Measurements from ENCODE around the gene ATP5MC2.

ATP5MC2 gene

GRCh38 chr12:53631721-53632120, 44.2 kb downstream of the ATP5MC2 start:
- no peak for TF ChIP-seq CTCF (IDR thresholded peaks at IDR 0.05)
- no peak overlapping the region for H3K27ac ChIP-seq
- no peak overlapping the region for H3K4me3 ChIP-seq (ENCODE audit: low read depth in 1 of 2, low read length in 1 of 2)
- H3K36me3 ChIP-seq, result no peaks in the 10 kb centered on the region
- no peaks in the 10 kb centered on the region for H3K9me3 ChIP-seq
- H3K27me3 ChIP-seq, result no peaks in the 10 kb centered on the region
- H3K4me1 ChIP-seq (ENCODE audit: control insufficient read depth in 1 of 2, insufficient read depth in 1 of 2, low read depth in 1 of 2, low read length in 1 of 2), result peaks cover 6% of the 10 kb centered on the region in 2 experiments

DNA sequence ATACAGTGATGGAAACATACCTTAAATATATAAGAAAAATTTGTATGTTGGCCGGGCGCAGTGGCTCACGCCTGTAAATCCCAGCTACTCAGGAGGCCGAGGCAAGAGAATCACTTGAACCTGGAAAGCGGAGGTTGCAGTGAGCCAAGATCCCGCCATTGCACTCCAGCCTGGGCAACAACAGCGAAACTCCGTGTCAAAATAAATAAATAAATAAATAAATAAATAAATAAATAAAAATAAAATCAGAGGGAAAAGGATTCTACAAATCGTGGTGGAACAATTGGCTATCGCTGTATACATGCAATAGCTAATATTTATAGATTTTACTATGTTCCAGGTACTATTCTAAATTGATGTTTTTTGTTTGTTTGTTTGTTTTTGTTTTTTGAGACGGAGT, 48.0 kb downstream of the ATP5MC2 start:
- H3K27me3 ChIP-seq, result no peaks in the 10 kb centered on the region
- TF ChIP-seq CTCF (IDR thresholded peaks at IDR 0.05), result no peak
- H3K36me3 ChIP-seq, result no peaks in the 10 kb centered on the region
- H3K9me3 ChIP-seq, result no peaks in the 10 kb centered on the region
- H3K4me3 ChIP-seq (ENCODE audit: low read depth in 1 of 2, low read length in 1 of 2), result no peak overlapping the region
- no peak overlapping the region for H3K27ac ChIP-seq
- peaks cover 38% of the 10 kb centered on the region in 2 experiments for H3K4me1 ChIP-seq (ENCODE audit: control insufficient read depth in 1 of 2, insufficient read depth in 1 of 2, low read depth in 1 of 2, low read length in 1 of 2)

GRCh38 chr12:53626702-53627169, 49.1 kb downstream of the ATP5MC2 start:
- Histone ChIP-seq H3K27me3 (no peaks in the 10 kb centered on the region), H3K36me3 (no peaks in the 10 kb centered on the region), H3K4me3 (ENCODE audit: low read depth in 1 of 2, low read length in 1 of 2) (peak overlapping the region; percentile 68 to 69), H3K9me3 (no peaks in the 10 kb centered on the region), H3K27ac (peak overlapping the region; percentile 88), H3K4me1 (ENCODE audit: control insufficient read depth in 1 of 2, insufficient read depth in 1 of 2, low read depth in 1 of 2, low read length in 1 of 2) (peaks cover 41% of the 10 kb centered on the region in 2 experiments)
- TF ChIP-seq CTCF (IDR thresholded peaks at IDR 0.05), result no peak

GRCh38 chr12:53625946-53626701, 49.8 kb downstream of the ATP5MC2 start, which contains the start of gene ATF7:
Gene ATF7 (minus strand): TSS chr12:53626382. CDS start chr12:53601000, 25,382 bp downstream.
- Histone ChIP-seq H3K27ac (peak within 1 kb of the TSS; percentile 88), H3K9me3 (no peaks in the 10 kb centered on the region), H3K36me3 (no peaks in the 10 kb centered on the region), H3K4me1 (ENCODE audit: control insufficient read depth in 1 of 2, insufficient read depth in 1 of 2, low read depth in 1 of 2, low read length in 1 of 2) (peaks cover 41% of the 10 kb centered on the region in 2 experiments), H3K4me3 (ENCODE audit: low read depth in 1 of 2, low read length in 1 of 2) (peak within 1 kb of the TSS; percentile 68 to 69), H3K27me3 (no peaks in the 10 kb centered on the region)
- peak; percentile 51 for TF ChIP-seq CTCF (IDR thresholded peaks at IDR 0.05)

- peak overlapping the region; percentile 68 to 69 for H3K4me3 ChIP-seq (ENCODE audit: low read depth in 1 of 2, low read length in 1 of 2)
- peak overlapping the region; percentile 88 for H3K27ac ChIP-seq
- H3K4me1 ChIP-seq (ENCODE audit: control insufficient read depth in 1 of 2, insufficient read depth in 1 of 2, low read depth in 1 of 2, low read length in 1 of 2), result peaks cover 41% of the 10 kb centered on the region in 2 experiments
- H3K9me3 ChIP-seq, result no peaks in the 10 kb centered on the region
- H3K36me3 ChIP-seq, result no peaks in the 10 kb centered on the region
- H3K27me3 ChIP-seq, result no peaks in the 10 kb centered on the region
- TF ChIP-seq CTCF (IDR thresholded peaks at IDR 0.05), result no peak
Measured at GRCh38 chr12:53625373-53625945, 50.4 kb downstream of the ATP5MC2 start.

Measured in neutrophil (primary cell).